ENCODE data around the gene PCDHGA1.
"Not testable (repeated sequence)": the region's sequence is repeated elsewhere in the genome, so short reads cannot be mapped to it uniquely, and the experiment has no call there.

PCDHGA1 gene

DNA sequence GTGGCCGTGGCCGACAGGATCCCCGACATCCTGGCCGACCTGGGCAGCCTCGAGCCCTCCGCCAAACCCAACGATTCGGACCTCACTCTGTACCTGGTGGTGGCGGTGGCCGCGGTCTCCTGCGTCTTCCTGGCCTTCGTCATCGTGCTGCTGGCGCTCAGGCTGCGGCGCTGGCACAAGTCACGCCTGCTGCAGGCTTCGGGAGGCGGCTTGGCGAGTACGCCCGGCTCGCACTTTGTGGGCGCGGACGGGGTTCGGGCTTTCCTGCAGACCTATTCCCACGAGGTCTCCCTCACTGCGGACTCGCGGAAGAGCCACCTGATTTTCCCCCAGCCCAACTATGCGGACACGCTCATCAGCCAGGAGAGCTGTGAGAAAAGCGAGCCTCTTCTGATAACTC, 15.7 kb downstream of the PCDHGA1 start:
- not testable (repeated sequence) for H3K4me3 ChIP-seq (ENCODE audit: low read depth, low read length)

- H3K4me3 ChIP-seq (ENCODE audit: low read depth, low read length) = peak within 1 kb of the TSS; percentile 10
These were observed 19.8 kb downstream of the PCDHGA1 start, which contains the start of gene PCDHGB1 for GRCh38 chr5:141349917-141350619. PCDHGB1 (plus strand) TSS chr5:141350099; CDS start chr5:141350261, 162 bp downstream.

DNA sequence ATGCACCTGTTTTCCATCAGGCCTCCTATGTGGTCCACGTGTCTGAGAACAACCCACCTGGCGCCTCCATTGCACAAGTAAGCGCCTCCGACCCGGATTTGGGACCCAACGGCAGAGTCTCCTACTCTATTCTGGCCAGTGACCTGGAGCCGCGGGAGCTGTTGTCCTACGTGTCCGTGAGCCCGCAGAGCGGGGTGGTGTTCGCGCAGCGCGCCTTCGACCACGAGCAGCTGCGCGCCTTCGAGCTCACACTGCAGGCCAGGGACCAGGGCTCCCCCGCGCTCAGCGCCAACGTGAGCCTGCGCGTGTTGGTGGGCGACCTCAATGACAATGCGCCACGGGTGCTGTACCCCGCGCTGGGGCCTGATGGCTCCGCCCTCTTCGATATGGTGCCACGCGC, 21.3 kb downstream of the PCDHGA1 start:
- H3K4me3 ChIP-seq (ENCODE audit: low read depth, low read length) = no peak overlapping the region

DNA sequence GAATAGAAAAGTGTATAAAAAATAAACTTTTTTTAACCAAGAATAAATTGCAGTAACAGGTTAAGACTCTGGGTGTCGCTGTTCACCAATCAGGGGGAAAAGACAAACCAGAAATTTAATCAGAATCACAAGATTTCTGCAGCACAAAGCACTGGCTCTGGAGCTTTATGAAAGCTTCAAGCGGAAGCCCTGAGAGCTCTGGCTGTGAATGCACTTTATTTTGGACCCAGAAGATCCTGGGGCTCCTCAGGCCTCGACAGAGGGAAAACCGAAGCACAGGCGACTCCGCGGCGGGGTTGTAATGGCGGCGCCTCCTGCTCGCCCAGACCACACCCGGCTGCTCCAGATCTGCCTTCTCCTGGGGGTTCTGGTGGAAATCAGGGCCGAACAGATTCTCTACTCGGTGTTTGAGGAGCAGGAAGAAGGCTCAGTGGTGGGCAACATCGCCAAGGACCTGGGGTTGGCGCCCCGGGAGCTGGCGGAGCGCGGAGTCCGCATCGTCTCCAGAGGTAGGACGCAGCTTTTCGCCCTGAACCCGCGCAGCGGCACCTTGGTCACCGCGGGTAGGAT, 24.7 kb downstream of the PCDHGA1 start, which contains the start of gene PCDHGA4:
PCDHGA4 (plus strand) TSS at position 122 of the 570 bp plus-strand sequence; CDS start at position 209, 87 bp downstream.
- no peak within 1 kb of the TSS for H3K4me3 ChIP-seq (ENCODE audit: low read depth, low read length)

DNA sequence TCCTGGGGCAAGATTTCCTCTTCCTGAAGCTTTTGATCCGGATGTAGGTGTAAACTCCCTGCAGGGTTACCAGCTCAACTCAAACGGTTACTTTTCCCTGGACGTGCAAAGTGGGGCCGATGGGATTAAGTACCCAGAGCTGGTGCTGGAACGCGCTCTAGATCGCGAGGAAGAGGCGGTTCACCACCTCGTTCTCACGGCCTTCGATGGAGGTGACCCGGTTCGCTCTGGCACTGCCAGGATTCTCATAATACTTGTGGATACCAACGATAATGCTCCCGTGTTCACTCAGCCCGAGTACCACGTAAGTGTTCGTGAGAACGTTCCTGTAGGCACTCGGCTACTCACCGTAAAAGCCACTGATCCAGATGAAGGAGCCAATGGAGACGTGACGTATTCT, 25.3 kb downstream of the PCDHGA1 start:
- no peak overlapping the region for H3K4me3 ChIP-seq (ENCODE audit: low read depth, low read length)

DNA sequence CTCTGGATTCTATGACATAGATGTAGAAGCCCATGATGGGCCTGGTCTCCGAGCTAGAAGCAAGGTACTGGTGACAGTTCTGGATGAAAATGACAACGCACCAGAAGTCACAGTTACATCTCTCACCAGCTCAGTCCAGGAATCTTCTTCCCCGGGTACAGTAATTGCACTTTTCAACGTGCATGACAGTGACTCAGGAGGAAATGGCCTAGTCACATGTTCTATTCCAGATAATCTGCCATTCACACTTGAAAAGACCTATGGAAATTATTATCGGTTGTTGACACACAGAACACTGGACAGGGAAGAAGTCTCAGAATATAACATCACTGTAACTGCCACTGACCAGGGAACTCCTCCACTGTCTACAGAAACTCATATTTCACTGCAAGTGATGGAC, 25.8 kb downstream of the PCDHGA1 start:
- H3K4me3 ChIP-seq (ENCODE audit: low read depth, low read length) = no peak overlapping the region

GRCh38 chr5:141356950-141357349, 26.6 kb downstream of the PCDHGA1 start:
- no peak overlapping the region for H3K4me3 ChIP-seq (ENCODE audit: low read depth, low read length)

- no peak within 1 kb of the TSS for H3K4me3 ChIP-seq (ENCODE audit: low read depth, low read length)
These were observed 29.6 kb downstream of the PCDHGA1 start, which contains the start of gene PCDHGB2 for GRCh38 chr5:141359790-141360426. PCDHGB2 (plus strand) TSS chr5:141359994; CDS start chr5:141360136, 142 bp downstream.

GRCh38 chr5:141360685-141361084, 30.4 kb downstream of the PCDHGA1 start:
- H3K4me3 ChIP-seq (ENCODE audit: low read depth, low read length) = no peak overlapping the region

DNA sequence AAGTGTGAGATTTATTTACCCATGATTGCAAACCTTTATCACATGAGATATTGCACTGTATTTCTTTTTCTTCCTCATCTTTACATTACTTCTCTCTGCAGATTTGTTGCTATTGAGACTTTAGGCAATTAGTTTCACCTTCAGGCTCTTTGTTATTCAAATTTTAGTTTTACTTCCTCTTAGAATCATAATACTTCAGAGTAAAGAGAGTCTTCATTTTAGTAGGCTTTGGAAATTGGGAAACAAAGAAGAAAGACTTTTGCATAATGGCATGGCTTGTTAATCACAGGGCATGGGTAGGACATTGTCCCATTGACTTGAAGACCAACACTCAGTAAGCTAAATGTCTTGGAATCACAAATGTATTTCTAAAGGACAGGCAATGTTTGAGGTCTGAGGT, 32.4 kb downstream of the PCDHGA1 start:
- no peak overlapping the region for H3K4me3 ChIP-seq (ENCODE audit: low read depth, low read length)

DNA sequence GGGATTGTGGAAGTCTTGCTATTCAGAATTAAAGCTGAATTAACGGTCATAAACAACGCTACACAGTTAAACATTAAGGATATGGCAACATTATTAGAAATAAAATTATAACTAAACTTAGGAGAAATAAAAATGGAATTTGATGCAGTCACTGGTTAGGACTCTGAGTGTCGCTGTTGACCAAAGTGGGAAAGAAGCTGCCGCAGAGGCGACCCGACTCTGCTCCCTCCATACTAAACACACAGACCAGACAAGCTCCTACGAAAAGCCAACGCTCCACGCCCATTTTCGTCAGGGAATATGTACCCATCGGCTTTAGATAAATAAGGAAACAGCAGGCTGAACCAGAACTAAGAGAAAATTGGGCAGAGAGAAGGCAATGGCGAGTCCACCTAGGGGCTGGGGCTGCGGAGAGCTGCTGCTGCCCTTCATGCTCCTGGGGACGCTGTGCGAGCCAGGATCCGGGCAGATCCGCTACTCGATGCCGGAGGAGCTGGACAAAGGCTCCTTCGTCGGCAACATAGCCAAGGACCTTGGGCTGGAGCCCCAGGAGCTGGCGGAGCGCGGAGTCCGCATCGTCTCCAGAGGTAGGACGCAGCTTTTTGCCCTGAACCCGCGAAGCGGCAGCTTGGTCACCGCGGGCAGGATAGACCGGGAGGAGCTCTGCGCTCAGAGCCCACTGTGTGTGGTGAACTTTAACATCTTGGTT, 33.8 kb downstream of the PCDHGA1 start, which contains the start of gene PCDHGA5:
PCDHGA5 (plus strand) TSS at position 211 of the 709 bp plus-strand sequence; CDS start at position 380, 169 bp downstream.
- no peak within 1 kb of the TSS for H3K4me3 ChIP-seq (ENCODE audit: low read depth, low read length)

DNA sequence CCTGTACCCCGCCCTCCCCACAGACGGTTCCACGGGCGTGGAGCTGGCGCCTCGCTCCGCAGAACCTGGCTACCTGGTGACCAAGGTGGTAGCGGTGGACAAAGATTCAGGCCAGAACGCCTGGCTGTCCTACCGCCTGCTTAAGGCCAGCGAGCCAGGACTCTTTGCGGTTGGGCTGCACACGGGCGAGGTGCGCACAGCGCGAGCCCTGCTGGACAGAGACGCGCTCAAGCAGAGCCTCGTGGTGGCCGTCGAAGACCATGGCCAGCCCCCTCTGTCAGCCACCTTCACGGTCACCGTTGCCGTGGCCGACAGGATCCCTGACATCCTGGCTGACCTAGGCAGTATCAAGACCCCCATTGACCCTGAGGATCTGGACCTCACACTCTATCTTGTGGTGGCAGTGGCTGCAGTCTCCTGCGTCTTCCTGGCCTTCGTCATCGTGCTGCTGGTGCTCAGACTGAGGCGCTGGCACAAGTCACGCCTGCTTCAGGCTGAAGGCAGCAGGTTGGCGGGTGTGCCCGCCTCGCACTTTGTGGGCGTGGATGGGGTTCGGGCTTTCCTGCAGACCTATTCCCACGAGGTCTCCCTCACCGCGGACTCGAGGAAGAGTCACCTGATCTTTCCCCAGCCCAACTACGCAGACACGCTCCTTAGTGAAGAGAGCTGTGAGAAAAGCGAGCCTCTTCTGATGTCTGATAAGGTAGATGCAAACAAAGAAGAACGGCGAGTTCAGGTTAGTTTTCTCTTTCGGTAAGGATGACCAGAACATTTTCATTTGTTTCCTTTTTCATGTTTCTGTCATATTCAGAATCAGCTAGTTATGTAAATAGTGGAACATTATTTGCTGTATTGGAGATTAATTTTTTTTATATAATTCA, 35.9 kb downstream of the PCDHGA1 start:
- no peak overlapping the region for H3K4me3 ChIP-seq (ENCODE audit: low read depth, low read length)

- H3K4me3 ChIP-seq (ENCODE audit: low read depth, low read length) = no peak within 1 kb of the TSS
These were observed 39.9 kb downstream of the PCDHGA1 start, which contains the start of gene PCDHGB3 for GRCh38 chr5:141369994-141370848. PCDHGB3 (plus strand) TSS chr5:141370242; CDS start chr5:141370395, 153 bp downstream.

DNA sequence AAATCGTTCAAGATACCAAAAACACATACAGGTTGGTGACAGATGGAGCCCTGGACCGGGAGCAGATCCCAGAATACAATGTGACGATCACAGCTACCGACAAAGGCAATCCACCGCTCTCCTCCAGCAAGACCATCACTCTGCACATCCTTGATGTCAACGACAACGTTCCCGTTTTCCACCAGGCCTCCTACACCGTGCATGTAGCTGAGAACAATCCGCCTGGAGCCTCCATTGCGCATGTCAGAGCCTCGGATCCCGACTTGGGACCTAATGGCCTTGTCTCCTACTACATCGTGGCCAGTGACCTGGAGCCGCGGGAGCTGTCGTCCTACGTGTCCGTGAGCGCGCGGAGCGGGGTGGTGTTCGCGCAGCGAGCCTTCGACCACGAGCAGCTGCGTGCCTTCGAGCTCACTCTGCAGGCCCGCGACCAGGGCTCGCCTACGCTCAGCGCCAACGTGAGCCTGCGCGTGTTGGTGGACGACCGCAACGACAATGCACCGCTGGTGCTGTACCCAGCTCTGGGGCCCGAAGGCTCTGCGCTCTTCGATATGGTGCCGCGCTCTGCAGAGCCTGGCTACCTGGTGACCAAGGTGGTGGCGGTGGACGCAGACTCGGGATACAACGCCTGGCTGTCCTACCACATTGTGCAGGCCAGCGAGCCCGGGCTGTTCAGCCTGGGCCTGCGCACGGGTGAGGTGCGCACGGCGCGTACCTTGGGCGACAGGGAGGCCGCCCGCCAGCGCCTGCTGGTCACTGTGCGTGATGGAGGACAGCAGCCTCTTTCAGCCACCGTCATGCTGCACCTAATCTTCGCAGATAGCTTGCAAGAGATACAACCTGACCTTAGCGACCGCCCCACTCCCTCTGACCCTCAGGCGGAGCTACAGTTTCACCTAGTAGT, 41.5 kb downstream of the PCDHGA1 start:
- no peak overlapping the region for H3K4me3 ChIP-seq (ENCODE audit: low read depth, low read length)

GRCh38 chr5:141373673-141374317, 43.5 kb downstream of the PCDHGA1 start, which contains the start of gene PCDHGA6:
PCDHGA6 (plus strand) TSS chr5:141373891; CDS start chr5:141374084, 193 bp downstream.
- H3K4me3 ChIP-seq (ENCODE audit: low read depth, low read length) = no peak within 1 kb of the TSS

GRCh38 chr5:141374627-141375026, 44.3 kb downstream of the PCDHGA1 start:
- no peak overlapping the region for H3K4me3 ChIP-seq (ENCODE audit: low read depth, low read length)

DNA sequence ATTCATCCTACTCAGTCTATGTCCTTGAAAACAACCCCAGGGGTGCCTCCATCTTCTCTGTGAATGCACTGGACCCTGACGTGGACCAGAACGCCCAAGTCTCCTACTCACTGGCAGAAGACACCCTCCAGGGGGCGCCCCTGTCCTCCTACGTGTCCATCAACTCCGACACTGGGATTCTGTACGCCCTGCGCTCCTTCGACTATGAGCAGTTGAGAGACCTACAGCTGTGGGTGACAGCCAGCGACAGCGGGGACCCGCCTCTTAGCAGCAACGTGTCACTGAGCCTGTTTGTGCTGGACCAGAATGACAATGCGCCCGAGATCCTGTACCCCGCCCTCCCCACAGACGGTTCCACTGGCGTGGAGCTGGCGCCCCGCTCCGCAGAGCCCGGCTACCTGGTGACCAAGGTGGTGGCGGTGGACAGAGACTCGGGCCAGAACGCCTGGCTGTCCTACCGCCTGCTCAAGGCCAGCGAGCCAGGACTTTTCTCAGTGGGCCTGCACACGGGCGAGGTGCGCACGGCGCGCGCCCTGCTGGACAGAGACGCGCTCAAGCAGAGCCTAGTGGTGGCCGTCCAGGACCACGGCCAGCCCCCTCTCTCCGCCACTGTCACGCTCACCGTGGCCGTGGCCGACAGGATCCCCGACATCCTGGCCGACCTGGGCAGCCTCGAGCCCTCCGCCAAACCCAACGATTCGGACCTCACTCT, 45.3 kb downstream of the PCDHGA1 start:
- H3K4me3 ChIP-seq (ENCODE audit: low read depth, low read length) = not testable (repeated sequence)

Measured in iPS-11a (cell line).